DOHH2 (cell line): ENCODE data around the gene SNRNP25.

ENCODE experiments used
- EZH2phosphoT487 ChIP-seq: fragments of 200-600 bp; sonication (generic); IDR thresholded peaks from 2 replicates; pipeline ENCODE4 v1.6.1; 2017; ENCODE audit warnings: borderline replicate concordance, mild to moderate bottlenecking, antibody characterized with exemption, low read length, moderate library complexity, mixed read lengths
- TF ChIP-seq, protein P1 (sequence below): fragments of 200-600 bp; sonication (generic); IDR thresholded peaks from one replicate; pipeline ENCODE4 v1.5.1; 2014; ENCODE audit warnings: antibody characterized with exemption, mild to moderate bottlenecking, low read depth, low read length; ENCODE audit not compliant: poor library complexity, severe bottlenecking

DNA sequence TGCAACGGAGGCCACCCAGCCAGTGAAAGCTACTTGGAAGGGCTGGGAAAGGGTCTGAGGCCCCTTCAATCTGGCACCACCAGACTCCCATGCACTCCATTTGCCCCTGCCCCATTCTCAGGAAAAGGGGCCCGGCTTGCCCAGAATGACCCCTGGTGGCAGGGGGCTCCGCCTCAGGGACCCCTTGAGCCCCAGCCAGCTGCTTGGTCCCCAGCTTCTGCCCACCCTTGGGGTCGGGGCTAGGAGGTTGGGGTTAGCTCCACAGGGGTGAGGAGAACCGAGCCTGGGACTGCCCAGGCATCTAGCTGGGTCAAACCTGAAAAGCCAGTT is 17.5 kb downstream of the SNRNP25 start:
- TF ChIP-seq, protein P1, sequence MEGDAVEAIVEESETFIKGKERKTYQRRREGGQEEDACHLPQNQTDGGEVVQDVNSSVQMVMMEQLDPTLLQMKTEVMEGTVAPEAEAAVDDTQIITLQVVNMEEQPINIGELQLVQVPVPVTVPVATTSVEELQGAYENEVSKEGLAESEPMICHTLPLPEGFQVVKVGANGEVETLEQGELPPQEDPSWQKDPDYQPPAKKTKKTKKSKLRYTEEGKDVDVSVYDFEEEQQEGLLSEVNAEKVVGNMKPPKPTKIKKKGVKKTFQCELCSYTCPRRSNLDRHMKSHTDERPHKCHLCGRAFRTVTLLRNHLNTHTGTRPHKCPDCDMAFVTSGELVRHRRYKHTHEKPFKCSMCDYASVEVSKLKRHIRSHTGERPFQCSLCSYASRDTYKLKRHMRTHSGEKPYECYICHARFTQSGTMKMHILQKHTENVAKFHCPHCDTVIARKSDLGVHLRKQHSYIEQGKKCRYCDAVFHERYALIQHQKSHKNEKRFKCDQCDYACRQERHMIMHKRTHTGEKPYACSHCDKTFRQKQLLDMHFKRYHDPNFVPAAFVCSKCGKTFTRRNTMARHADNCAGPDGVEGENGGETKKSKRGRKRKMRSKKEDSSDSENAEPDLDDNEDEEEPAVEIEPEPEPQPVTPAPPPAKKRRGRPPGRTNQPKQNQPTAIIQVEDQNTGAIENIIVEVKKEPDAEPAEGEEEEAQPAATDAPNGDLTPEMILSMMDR, result no peak
- TF ChIP-seq EZH2phosphoT487, result peak; percentile 61; the same call in 1 of the 2 replicates
